ENCODE results near the gene FAM53B.

FAM53B gene

GRCh38 chr10:124645467-124646095, 98.6 kb downstream of the FAM53B start:
- no peak for DNase-seq

GRCh38 chr10:124644771-124645415, 99.3 kb downstream of the FAM53B start:
- no peak for DNase-seq

GRCh38 chr10:124644236-124644635, 99.9 kb downstream of the FAM53B start:
- no peak for DNase-seq

- DNase-seq, result no peak
Observed at GRCh38 chr10:124643330-124644009, 100.7 kb downstream of the FAM53B start.

GRCh38 chr10:124642088-124642710, 102.0 kb downstream of the FAM53B start:
- no peak for DNase-seq

- peak; percentile 28 for DNase-seq
Observed at GRCh38 chr10:124641282-124642087, 102.7 kb downstream of the FAM53B start.

GRCh38 chr10:124640538-124641231, 103.5 kb downstream of the FAM53B start:
- DNase-seq, result no peak

GRCh38 chr10:124640056-124640455, 104.1 kb downstream of the FAM53B start:
- no peak for DNase-seq

- DNase-seq, result no peak
Observed at GRCh38 chr10:124639646-124640045, 104.5 kb downstream of the FAM53B start.

- DNase-seq, result no peak
Observed at GRCh38 chr10:124639206-124639605, 105.0 kb downstream of the FAM53B start.

- DNase-seq, result no peak
Observed at GRCh38 chr10:124637746-124638145, 106.4 kb downstream of the FAM53B start.

- DNase-seq, result no peak
Observed at GRCh38 chr10:124637091-124637700, 107.0 kb downstream of the FAM53B start.

GRCh38 chr10:124636271-124636995, 107.7 kb downstream of the FAM53B start:
- no peak for DNase-seq

GRCh38 chr10:124632566-124632965, 111.6 kb downstream of the FAM53B start:
- no peak for DNase-seq

- DNase-seq, result no peak
Observed at GRCh38 chr10:124632064-124632531, 112.1 kb downstream of the FAM53B start.

GRCh38 chr10:124630551-124630950, 113.6 kb downstream of the FAM53B start:
- no peak for DNase-seq

- no peak for DNase-seq
Observed at GRCh38 chr10:124629842-124630241, 114.3 kb downstream of the FAM53B start.

GRCh38 chr10:124629415-124629814, 114.8 kb downstream of the FAM53B start:
- no peak for DNase-seq

- DNase-seq, result no peak
Observed at GRCh38 chr10:124628676-124629021, 115.5 kb downstream of the FAM53B start.

- DNase-seq, result no peak
Observed at GRCh38 chr10:124627866-124628675, 116.1 kb downstream of the FAM53B start.
